Measurements from ENCODE around the gene PRPS1.

The PRPS1 gene

GRCh38 chrX:107627838-107628661 lies at the start of gene PRPS1:
Gene PRPS1 (plus strand): TSS chrX:107628510. CDS start chrX:107628629, 119 bp downstream.
- peak within 1 kb of the TSS; percentile 63 for H3K4me3 ChIP-seq (ENCODE audit: low read length)
- peak within 1 kb of the TSS; percentile 81 for H3K27ac ChIP-seq (ENCODE audit: low read depth, low read length)
- no peaks in the 10 kb centered on the region for H3K36me3 ChIP-seq (ENCODE audit: control insufficient read depth, insufficient read depth, low read length)
- peak within 1 kb of the TSS; percentile 62 for H3K9ac ChIP-seq (ENCODE audit: low read length)
- no peaks in the 10 kb centered on the region for H3K4me1 ChIP-seq (ENCODE audit: control insufficient read depth, insufficient read depth, low read length)
- H3K27me3 ChIP-seq (ENCODE audit: control insufficient read depth, insufficient read depth, low read length), result peaks cover 3% of the 10 kb centered on the region

DNA sequence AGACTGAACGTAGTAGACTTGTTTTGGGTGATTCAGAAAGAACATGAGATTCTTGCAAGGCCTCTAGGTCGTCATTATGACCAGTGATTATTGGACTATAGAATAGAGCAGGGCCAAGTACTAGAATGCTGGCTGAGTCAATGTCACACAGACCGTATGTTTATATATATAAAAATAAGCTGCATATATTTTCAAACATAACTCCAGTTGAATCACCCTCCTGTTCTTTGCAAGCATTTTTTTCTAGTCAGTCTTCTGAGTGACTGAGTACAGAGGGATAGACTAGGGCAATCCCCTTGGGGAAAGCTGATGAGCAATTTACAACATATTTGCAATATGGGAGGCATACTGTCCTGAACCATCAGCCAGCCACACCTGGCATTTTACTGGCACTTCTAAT lies 48.4 kb upstream of the PRPS1 start:
- Histone ChIP-seq H3K27ac (ENCODE audit: low read depth, low read length) (no peak overlapping the region), H3K27me3 (ENCODE audit: control insufficient read depth, insufficient read depth, low read length) (peaks cover 3% of the 10 kb centered on the region), H3K4me1 (ENCODE audit: control insufficient read depth, insufficient read depth, low read length) (no peaks in the 10 kb centered on the region), H3K4me3 (ENCODE audit: low read length) (no peak overlapping the region), H3K36me3 (ENCODE audit: control insufficient read depth, insufficient read depth, low read length) (no peaks in the 10 kb centered on the region), H3K9ac (ENCODE audit: low read length) (no peak overlapping the region)

GRCh38 chrX:107581923-107582322 lies 46.4 kb upstream of the PRPS1 start:
- Histone ChIP-seq H3K27me3 (ENCODE audit: control insufficient read depth, insufficient read depth, low read length) (no peaks in the 10 kb centered on the region), H3K27ac (ENCODE audit: low read depth, low read length) (no peak overlapping the region), H3K4me1 (ENCODE audit: control insufficient read depth, insufficient read depth, low read length) (no peaks in the 10 kb centered on the region)

GRCh38 chrX:107589243-107589642 lies 39.1 kb upstream of the PRPS1 start:
- H3K27ac ChIP-seq (ENCODE audit: low read depth, low read length), result no peak overlapping the region
- H3K27me3 ChIP-seq (ENCODE audit: control insufficient read depth, insufficient read depth, low read length), result no peaks in the 10 kb centered on the region
- H3K9ac ChIP-seq (ENCODE audit: low read length), result no peak overlapping the region

More at GRCh38 chrX:107581923-107582322, 46.4 kb upstream of the PRPS1 start:
- H3K9ac ChIP-seq (ENCODE audit: low read length), result no peak overlapping the region
- H3K4me3 ChIP-seq (ENCODE audit: low read length), result no peak overlapping the region
- no peaks in the 10 kb centered on the region for H3K36me3 ChIP-seq (ENCODE audit: control insufficient read depth, insufficient read depth, low read length)

DNA sequence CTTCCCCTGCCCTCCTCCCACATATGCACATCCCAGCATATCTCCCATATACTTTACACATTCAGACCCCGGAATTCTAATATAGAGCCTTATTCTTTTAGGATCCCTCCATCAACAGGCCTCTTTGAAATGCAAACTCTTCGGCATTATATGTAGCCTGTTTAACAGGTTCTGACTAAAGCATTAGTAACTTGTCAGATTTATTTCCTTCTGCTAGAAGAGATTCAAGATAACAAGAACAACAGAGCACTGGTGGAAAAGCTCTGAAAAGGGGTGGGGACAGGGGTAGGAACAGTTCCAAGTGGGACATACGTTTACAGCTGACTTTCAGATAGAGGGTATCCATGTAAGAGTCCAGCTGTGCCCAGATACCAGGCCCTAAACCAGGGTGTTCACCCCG lies 31.7 kb upstream of the PRPS1 start:
- H3K36me3 ChIP-seq (ENCODE audit: control insufficient read depth, insufficient read depth, low read length), result no peaks in the 10 kb centered on the region
- H3K27me3 ChIP-seq (ENCODE audit: control insufficient read depth, insufficient read depth, low read length), result peaks cover 5% of the 10 kb centered on the region
- no peak overlapping the region for H3K27ac ChIP-seq (ENCODE audit: low read depth, low read length)
- H3K4me3 ChIP-seq (ENCODE audit: low read length), result no peak overlapping the region
- no peak overlapping the region for H3K9ac ChIP-seq (ENCODE audit: low read length)
- H3K4me1 ChIP-seq (ENCODE audit: control insufficient read depth, insufficient read depth, low read length), result no peaks in the 10 kb centered on the region

More at GRCh38 chrX:107589243-107589642, 39.1 kb upstream of the PRPS1 start:
- no peak overlapping the region for H3K4me3 ChIP-seq (ENCODE audit: low read length)
- no peaks in the 10 kb centered on the region for H3K4me1 ChIP-seq (ENCODE audit: control insufficient read depth, insufficient read depth, low read length)
- no peaks in the 10 kb centered on the region for H3K36me3 ChIP-seq (ENCODE audit: control insufficient read depth, insufficient read depth, low read length)

- no peak overlapping the region for H3K27ac ChIP-seq (ENCODE audit: low read depth, low read length)
- peaks cover 5% of the 10 kb centered on the region for H3K27me3 ChIP-seq (ENCODE audit: control insufficient read depth, insufficient read depth, low read length)
These were observed 31.0 kb upstream of the PRPS1 start for GRCh38 chrX:107597264-107597663.

DNA sequence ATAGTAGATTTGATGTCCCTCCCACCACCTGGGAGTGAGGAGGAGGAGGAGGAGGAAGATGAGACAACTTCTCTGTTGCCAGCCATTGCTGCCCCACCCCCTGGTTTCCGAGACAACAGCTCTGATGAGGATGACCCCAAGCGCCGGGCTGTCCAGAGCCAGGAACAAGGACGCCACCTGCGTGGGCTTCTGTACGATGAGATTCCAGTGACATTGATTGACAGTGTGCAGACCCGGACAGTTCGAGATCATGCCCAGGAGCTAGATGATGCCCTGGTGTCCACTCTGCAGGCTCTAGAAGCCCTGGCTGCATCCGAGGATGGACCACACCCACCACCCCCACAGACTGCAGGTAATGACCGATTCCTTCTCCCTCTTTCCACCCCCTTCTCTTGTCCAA lies 30.5 kb upstream of the PRPS1 start:
- Histone ChIP-seq H3K36me3 (ENCODE audit: control insufficient read depth, insufficient read depth, low read length) (no peaks in the 10 kb centered on the region), H3K9ac (ENCODE audit: low read length) (no peak overlapping the region), H3K27ac (ENCODE audit: low read depth, low read length) (no peak overlapping the region), H3K4me3 (ENCODE audit: low read length) (no peak overlapping the region), H3K4me1 (ENCODE audit: control insufficient read depth, insufficient read depth, low read length) (no peaks in the 10 kb centered on the region), H3K27me3 (ENCODE audit: control insufficient read depth, insufficient read depth, low read length) (peaks cover 5% of the 10 kb centered on the region)

More at GRCh38 chrX:107597264-107597663, 31.0 kb upstream of the PRPS1 start:
- Histone ChIP-seq H3K4me3 (ENCODE audit: low read length) (no peak overlapping the region), H3K9ac (ENCODE audit: low read length) (no peak overlapping the region), H3K36me3 (ENCODE audit: control insufficient read depth, insufficient read depth, low read length) (no peaks in the 10 kb centered on the region), H3K4me1 (ENCODE audit: control insufficient read depth, insufficient read depth, low read length) (no peaks in the 10 kb centered on the region)

DNA sequence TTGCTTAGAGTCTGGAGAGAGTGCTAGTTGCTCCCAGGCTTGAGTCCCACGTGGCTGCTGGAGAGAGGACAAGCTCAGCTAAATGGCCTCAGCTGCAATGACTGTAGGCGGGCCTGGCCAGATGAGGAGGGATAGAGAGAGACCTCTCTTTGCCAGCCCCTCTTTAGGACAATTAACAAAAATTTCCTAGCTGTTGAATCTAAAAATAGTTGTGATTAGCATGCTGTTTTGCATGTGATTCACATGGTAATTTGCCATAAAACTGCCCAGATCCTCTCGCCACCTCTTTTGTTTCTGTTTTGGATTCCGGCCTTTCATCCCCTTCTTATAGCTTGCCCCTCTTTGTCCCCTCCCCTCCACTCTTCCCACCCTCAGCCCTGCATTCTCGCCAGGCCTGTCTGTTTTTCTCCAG lies 28.9 kb upstream of the PRPS1 start:
- H3K4me3 ChIP-seq (ENCODE audit: low read length), result no peak overlapping the region
- H3K4me1 ChIP-seq (ENCODE audit: control insufficient read depth, insufficient read depth, low read length), result no peaks in the 10 kb centered on the region
- no peak overlapping the region for H3K9ac ChIP-seq (ENCODE audit: low read length)
- H3K27ac ChIP-seq (ENCODE audit: low read depth, low read length), result no peak overlapping the region
- peaks cover 5% of the 10 kb centered on the region for H3K27me3 ChIP-seq (ENCODE audit: control insufficient read depth, insufficient read depth, low read length)
- no peaks in the 10 kb centered on the region for H3K36me3 ChIP-seq (ENCODE audit: control insufficient read depth, insufficient read depth, low read length)

DNA sequence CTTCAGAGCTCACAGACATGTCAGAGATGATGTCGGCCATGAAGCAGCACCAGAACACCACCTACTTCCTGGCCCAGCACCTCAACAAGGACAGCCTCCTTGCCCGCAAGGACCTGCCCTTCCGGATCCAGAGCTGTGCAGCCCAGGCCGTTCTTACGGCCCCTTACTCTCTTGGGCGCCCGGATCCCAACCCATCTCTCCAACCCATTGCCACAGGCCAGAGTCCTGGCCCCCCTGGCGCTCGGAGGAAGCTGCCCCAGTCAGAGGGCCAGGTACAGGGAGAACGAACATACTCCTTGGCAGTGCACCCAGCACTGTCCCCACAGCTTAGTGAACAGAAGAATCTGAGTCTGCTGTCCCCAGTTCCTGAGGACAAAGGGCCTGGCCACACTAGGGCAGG lies 27.9 kb upstream of the PRPS1 start:
- Histone ChIP-seq H3K9ac (ENCODE audit: low read length) (no peak overlapping the region), H3K36me3 (ENCODE audit: control insufficient read depth, insufficient read depth, low read length) (no peaks in the 10 kb centered on the region), H3K27me3 (ENCODE audit: control insufficient read depth, insufficient read depth, low read length) (peaks cover 5% of the 10 kb centered on the region), H3K4me3 (ENCODE audit: low read length) (no peak overlapping the region), H3K27ac (ENCODE audit: low read depth, low read length) (no peak overlapping the region), H3K4me1 (ENCODE audit: control insufficient read depth, insufficient read depth, low read length) (no peaks in the 10 kb centered on the region)

DNA sequence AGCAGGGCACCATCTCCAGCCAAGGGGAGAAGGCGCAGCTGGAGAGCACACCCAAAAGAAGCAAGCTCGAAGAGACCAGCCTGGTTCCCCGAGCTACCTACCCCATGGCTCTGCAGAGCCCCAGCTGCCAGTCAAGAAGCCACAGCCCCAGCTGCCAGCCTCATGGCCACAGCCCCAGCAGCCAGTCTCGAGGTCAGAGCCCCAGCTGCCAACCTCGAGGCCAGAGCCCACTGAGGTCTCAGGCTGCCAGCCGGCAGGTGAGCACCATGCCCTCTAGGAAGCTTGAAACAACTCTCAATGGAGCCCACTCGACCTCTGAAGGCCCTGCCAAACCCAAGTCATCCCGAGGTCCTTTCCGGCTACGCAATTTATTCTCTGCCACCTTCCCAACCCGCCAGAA lies 27.0 kb upstream of the PRPS1 start:
- Histone ChIP-seq H3K9ac (ENCODE audit: low read length) (no peak overlapping the region), H3K27me3 (ENCODE audit: control insufficient read depth, insufficient read depth, low read length) (peaks cover 5% of the 10 kb centered on the region), H3K27ac (ENCODE audit: low read depth, low read length) (no peak overlapping the region), H3K4me1 (ENCODE audit: control insufficient read depth, insufficient read depth, low read length) (no peaks in the 10 kb centered on the region), H3K36me3 (ENCODE audit: control insufficient read depth, insufficient read depth, low read length) (no peaks in the 10 kb centered on the region), H3K4me3 (ENCODE audit: low read length) (no peak overlapping the region)

- Histone ChIP-seq H3K9ac (ENCODE audit: low read length) (no peak overlapping the region), H3K27ac (ENCODE audit: low read depth, low read length) (no peak overlapping the region), H3K4me1 (ENCODE audit: control insufficient read depth, insufficient read depth, low read length) (no peaks in the 10 kb centered on the region), H3K4me3 (ENCODE audit: low read length) (no peak overlapping the region), H3K36me3 (ENCODE audit: control insufficient read depth, insufficient read depth, low read length) (no peaks in the 10 kb centered on the region), H3K27me3 (ENCODE audit: control insufficient read depth, insufficient read depth, low read length) (peaks cover 5% of the 10 kb centered on the region)
These were observed 26.6 kb upstream of the PRPS1 start for GRCh38 chrX:107601759-107602158.

GRCh38 chrX:107602694-107603239 lies 25.5 kb upstream of the PRPS1 start:
- H3K9ac ChIP-seq (ENCODE audit: low read length), result no peak overlapping the region
- no peaks in the 10 kb centered on the region for H3K36me3 ChIP-seq (ENCODE audit: control insufficient read depth, insufficient read depth, low read length)
- no peak overlapping the region for H3K27ac ChIP-seq (ENCODE audit: low read depth, low read length)
- peaks cover 5% of the 10 kb centered on the region for H3K27me3 ChIP-seq (ENCODE audit: control insufficient read depth, insufficient read depth, low read length)
- no peak overlapping the region for H3K4me3 ChIP-seq (ENCODE audit: low read length)
- H3K4me1 ChIP-seq (ENCODE audit: control insufficient read depth, insufficient read depth, low read length), result no peaks in the 10 kb centered on the region

Data from rectal smooth muscle tissue (tissue), 1 donor.